ENCODE data around the gene COX6A2. TPM values are rescaled to one million over a fixed set of nuclear protein-coding genes. Genes with fewer than 3 reads are reported as not detected.

Gene COX6A2
- total RNA-seq (ENCODE audit: unreplicated experiment): not detected
- long read RNA-seq: 0 reads

- Mint-ChIP-seq H3K9me3 (ENCODE audit: unreplicated experiment) (no peaks in the 10 kb centered on the region), H3K27me3 (ENCODE audit: unreplicated experiment) (peaks cover 8% of the 10 kb centered on the region), H3K36me3 (ENCODE audit: low read depth, unreplicated experiment) (peaks cover 4% of the 10 kb centered on the region), H3K4me1 (ENCODE audit: unreplicated experiment) (no peaks in the 10 kb centered on the region), H3K4me3 (ENCODE audit: unreplicated experiment) (no peak within 1 kb of the TSS), H3K27ac (ENCODE audit: unreplicated experiment) (no peak within 1 kb of the TSS)
- no peak for TF ChIP-seq CTCF (IDR thresholded peaks at IDR 0.05; ENCODE audit: unreplicated experiment)
- no peak for DNase-seq (ENCODE audit: low spot score)
Observed at GRCh38 chr16:31428279-31428597, at the start of gene COX6A2. Gene COX6A2, minus strand, starts transcription at chr16:31428360. Its CDS starts 35 bp downstream, at chr16:31428325.

- no peak for TF ChIP-seq CTCF (IDR thresholded peaks at IDR 0.05; ENCODE audit: unreplicated experiment)
- Mint-ChIP-seq H3K4me3 (ENCODE audit: unreplicated experiment) (peak overlapping the region; percentile 63), H3K4me1 (ENCODE audit: unreplicated experiment) (peaks cover 11% of the 10 kb centered on the region), H3K9me3 (ENCODE audit: unreplicated experiment) (no peaks in the 10 kb centered on the region), H3K27ac (ENCODE audit: unreplicated experiment) (no peak overlapping the region), H3K27me3 (ENCODE audit: unreplicated experiment) (peaks cover 16% of the 10 kb centered on the region), H3K36me3 (ENCODE audit: low read depth, unreplicated experiment) (peaks cover 20% of the 10 kb centered on the region)
- DNase-seq (ENCODE audit: low spot score): peak; percentile 72
Observed at GRCh38 chr16:31477220-31478216, 49.4 kb upstream of the COX6A2 start.

- TF ChIP-seq CTCF (IDR thresholded peaks at IDR 0.05; ENCODE audit: unreplicated experiment): no peak
- H3K4me3 Mint-ChIP-seq (ENCODE audit: unreplicated experiment): peak overlapping the region; percentile 82
- H3K36me3 Mint-ChIP-seq (ENCODE audit: low read depth, unreplicated experiment): peaks cover 20% of the 10 kb centered on the region
- DNase-seq (ENCODE audit: low spot score): peak; percentile 60
- no peaks in the 10 kb centered on the region for H3K9me3 Mint-ChIP-seq (ENCODE audit: unreplicated experiment)
- no peak overlapping the region for H3K27ac Mint-ChIP-seq (ENCODE audit: unreplicated experiment)
- H3K27me3 Mint-ChIP-seq (ENCODE audit: unreplicated experiment): peaks cover 15% of the 10 kb centered on the region
- H3K4me1 Mint-ChIP-seq (ENCODE audit: unreplicated experiment): peaks cover 11% of the 10 kb centered on the region
Observed at GRCh38 chr16:31476303-31477219, 48.4 kb upstream of the COX6A2 start.

GRCh38 chr16:31475946-31476302 lies 47.8 kb upstream of the COX6A2 start:
- Mint-ChIP-seq H3K4me1 (ENCODE audit: unreplicated experiment) (peaks cover 16% of the 10 kb centered on the region), H3K27me3 (ENCODE audit: unreplicated experiment) (peaks cover 19% of the 10 kb centered on the region), H3K4me3 (ENCODE audit: unreplicated experiment) (peak overlapping the region; percentile 82), H3K27ac (ENCODE audit: unreplicated experiment) (no peak overlapping the region), H3K9me3 (ENCODE audit: unreplicated experiment) (no peaks in the 10 kb centered on the region), H3K36me3 (ENCODE audit: low read depth, unreplicated experiment) (peaks cover 20% of the 10 kb centered on the region)
- no peak for DNase-seq (ENCODE audit: low spot score)
- TF ChIP-seq CTCF (IDR thresholded peaks at IDR 0.05; ENCODE audit: unreplicated experiment): no peak
